Left ventricle myocardium inferior (tissue), 1 donor: ENCODE results near the gene METTL6. TPM values are rescaled to one million over a fixed set of nuclear protein-coding genes. Genes with fewer than 3 reads are reported as not detected.

Experiments used
- DNase-seq: peaks from one replicate; pipeline ENCODE4 v3.0.0-alpha.2; 2020
- H3K27ac ChIP-seq: fragments of 200-600 bp; replicated peaks from 2 replicates; pipeline ENCODE4 v1.8.0; 2021
- H3K27me3 ChIP-seq: fragments of 200-600 bp; 2 replicates; pipeline ENCODE4 v1.8.0; 2021; ENCODE audit warnings: low read depth
- H3K36me3 ChIP-seq: fragments of 200-600 bp; 2 replicates; pipeline ENCODE4 v1.8.0; 2021
- H3K4me1 ChIP-seq: fragments of 200-600 bp; 2 replicates; pipeline ENCODE4 v1.8.0; 2021
- H3K4me3 ChIP-seq: fragments of 200-600 bp; 2 replicates; pipeline ENCODE4 v1.8.0; 2021; ENCODE audit warnings: mild to moderate bottlenecking, moderate library complexity
- H3K9me3 ChIP-seq: fragments of 200-600 bp; replicated peaks from 2 replicates; pipeline ENCODE4 v1.8.0; 2021
- intact Hi-C: fragments of 100-400 bp; cut with micrococcal nuclease; formaldehyde crosslinking; loops from one replicate; pipeline ENCODE4 v1.11.0; 2022
- total RNA-seq: library from RNA; stranded (reverse); fragmentation: NEBNext Ultra II Directional; extraction: Animal tissue kit (Norgen Biotek cat#: 25700); gene quantifications from one replicate; pipeline ENCODE4 v1.2.1, GENCODE V29; 2021
- TF ChIP-seq, protein P1 (sequence below): fragments of 200-600 bp; IDR thresholded peaks from 2 replicates; pipeline ENCODE4 v1.8.0; 2021; ENCODE audit warnings: antibody characterized with exemption, mild to moderate bottlenecking, borderline replicate concordance
- donor health status: DM: no; HTN: yes; CAD: no; lungs with severe emphysema.

Gene METTL6
- total RNA-seq, 1 donor from 2014 or later = 11.3 TPM

DNA sequence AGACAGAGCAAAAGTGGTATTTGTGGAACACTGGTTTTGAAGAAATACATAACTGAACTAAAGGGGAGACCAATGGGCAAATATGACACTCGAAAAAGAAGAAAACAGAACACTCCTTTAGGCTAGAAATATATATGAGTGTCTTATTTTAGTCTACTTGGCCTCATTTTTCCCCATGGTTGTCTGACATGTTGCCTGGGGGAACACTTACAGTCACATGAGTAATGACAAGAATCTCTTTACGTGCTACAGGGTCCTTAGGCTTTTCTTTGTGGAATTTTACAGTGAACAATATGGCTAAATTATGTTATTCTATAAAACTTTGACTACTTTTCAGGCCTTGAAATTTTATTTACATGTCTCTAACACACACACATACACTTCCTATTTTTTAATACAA lies 17.6 kb downstream of the METTL6 start:
- no peak for DNase-seq
- Histone ChIP-seq H3K9me3 (no peaks in the 10 kb centered on the region), H3K27ac (no peak overlapping the region), H3K36me3 (peaks cover 49% of the 10 kb centered on the region), H3K4me3 (no peak overlapping the region), H3K27me3 (no peaks in the 10 kb centered on the region), H3K4me1 (no peaks in the 10 kb centered on the region)
- TF ChIP-seq, protein P1, sequence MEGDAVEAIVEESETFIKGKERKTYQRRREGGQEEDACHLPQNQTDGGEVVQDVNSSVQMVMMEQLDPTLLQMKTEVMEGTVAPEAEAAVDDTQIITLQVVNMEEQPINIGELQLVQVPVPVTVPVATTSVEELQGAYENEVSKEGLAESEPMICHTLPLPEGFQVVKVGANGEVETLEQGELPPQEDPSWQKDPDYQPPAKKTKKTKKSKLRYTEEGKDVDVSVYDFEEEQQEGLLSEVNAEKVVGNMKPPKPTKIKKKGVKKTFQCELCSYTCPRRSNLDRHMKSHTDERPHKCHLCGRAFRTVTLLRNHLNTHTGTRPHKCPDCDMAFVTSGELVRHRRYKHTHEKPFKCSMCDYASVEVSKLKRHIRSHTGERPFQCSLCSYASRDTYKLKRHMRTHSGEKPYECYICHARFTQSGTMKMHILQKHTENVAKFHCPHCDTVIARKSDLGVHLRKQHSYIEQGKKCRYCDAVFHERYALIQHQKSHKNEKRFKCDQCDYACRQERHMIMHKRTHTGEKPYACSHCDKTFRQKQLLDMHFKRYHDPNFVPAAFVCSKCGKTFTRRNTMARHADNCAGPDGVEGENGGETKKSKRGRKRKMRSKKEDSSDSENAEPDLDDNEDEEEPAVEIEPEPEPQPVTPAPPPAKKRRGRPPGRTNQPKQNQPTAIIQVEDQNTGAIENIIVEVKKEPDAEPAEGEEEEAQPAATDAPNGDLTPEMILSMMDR = no peak
- intact Hi-C loops = loop anchor here (10.0 kb wide), 1 partner anchor 205 kb away; the partner anchor contains the start of gene CAPN7

DNA sequence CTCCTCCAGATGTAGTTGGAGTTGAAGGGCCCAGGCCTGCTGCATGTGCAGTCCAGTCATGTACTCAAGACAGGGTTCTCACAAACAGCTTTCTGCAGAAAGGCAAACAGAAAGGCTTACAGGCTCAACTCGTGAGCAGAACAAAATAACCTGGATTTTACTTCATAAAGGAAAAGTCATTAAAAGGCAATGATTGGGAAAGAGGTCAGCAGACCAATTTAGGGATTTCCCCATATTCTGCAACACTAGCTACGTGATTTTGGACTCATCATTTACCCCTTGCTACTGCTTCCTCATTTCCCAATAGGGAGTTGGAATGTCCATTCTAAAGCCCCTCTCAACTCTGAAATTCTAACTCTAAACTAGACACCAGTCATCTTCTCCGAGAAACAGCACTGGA lies 18.1 kb downstream of the METTL6 start:
- Histone ChIP-seq H3K4me1 (no peaks in the 10 kb centered on the region), H3K9me3 (no peaks in the 10 kb centered on the region), H3K27ac (no peak overlapping the region), H3K36me3 (peaks cover 44% of the 10 kb centered on the region), H3K4me3 (no peak overlapping the region), H3K27me3 (no peaks in the 10 kb centered on the region)
- intact Hi-C loops = loop anchor here (10.0 kb wide), 1 partner anchor 204 kb away; the partner anchor contains the start of gene CAPN7
- DNase-seq = no peak
- TF ChIP-seq, protein P1 = no peak

DNA sequence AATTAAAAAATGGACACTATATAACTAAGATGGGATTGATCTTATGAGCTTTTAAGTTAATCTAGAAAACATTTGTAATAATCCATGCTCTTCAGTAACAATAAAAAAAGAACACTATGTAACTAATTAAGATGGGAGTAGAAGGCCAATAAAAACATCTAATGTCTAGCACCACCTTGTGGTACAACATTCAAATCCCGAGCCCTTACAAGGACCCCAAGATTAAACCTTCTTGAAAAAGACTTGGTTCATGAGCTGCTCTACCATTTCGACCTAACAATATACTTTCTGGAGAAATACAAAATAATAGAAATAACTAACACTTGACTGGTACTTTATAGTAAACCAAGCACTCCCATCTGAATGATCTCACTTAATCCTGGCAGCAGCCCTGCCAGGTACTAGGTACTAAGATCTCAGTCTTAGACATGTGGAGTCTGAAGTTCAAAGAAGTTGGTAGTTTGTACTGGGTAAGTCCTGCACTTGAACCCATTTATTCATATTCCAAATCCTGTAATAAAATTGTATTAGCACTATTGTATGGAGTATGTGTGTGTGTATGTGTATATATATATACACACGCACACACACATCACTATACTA lies 21.8 kb downstream of the METTL6 start:
- Histone ChIP-seq H3K4me1 (no peaks in the 10 kb centered on the region), H3K27ac (no peak overlapping the region), H3K4me3 (no peak overlapping the region), H3K27me3 (no peaks in the 10 kb centered on the region), H3K9me3 (no peaks in the 10 kb centered on the region), H3K36me3 (peaks cover 9% of the 10 kb centered on the region)
- no peak for DNase-seq
- TF ChIP-seq, protein P1 = peak; percentile 74
- intact Hi-C loops = loop anchor here (10.0 kb wide), 1 partner anchor 201 kb away; the partner anchor contains the start of gene CAPN7

DNA sequence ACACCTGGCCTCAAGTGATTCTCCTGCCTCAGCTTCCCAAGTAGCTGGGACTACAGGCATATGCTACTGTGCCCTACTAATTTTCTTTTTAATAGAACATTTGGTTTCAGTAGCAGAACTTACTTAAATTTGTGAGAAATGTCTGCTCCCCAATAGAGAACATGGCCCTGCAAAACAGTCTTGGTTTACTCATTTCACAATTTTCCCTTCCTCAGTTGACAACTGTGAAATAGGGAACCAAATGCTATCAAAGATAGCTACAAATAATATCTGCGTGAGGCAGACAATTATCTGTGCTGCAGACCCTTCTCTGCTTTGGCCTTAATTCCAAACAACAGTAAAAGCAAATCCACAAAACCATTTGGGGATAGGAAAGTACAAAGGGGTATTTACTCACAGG lies 22.6 kb downstream of the METTL6 start:
- DNase-seq = no peak
- TF ChIP-seq, protein P1 = no peak
- Histone ChIP-seq H3K36me3 (peaks cover under 1% of the 10 kb centered on the region), H3K27ac (no peak overlapping the region), H3K4me3 (no peak overlapping the region), H3K4me1 (no peaks in the 10 kb centered on the region), H3K27me3 (no peaks in the 10 kb centered on the region), H3K9me3 (no peaks in the 10 kb centered on the region)
- intact Hi-C loops = loop anchor here (10.0 kb wide), 1 partner anchor 200 kb away; the partner anchor contains the start of gene CAPN7

DNA sequence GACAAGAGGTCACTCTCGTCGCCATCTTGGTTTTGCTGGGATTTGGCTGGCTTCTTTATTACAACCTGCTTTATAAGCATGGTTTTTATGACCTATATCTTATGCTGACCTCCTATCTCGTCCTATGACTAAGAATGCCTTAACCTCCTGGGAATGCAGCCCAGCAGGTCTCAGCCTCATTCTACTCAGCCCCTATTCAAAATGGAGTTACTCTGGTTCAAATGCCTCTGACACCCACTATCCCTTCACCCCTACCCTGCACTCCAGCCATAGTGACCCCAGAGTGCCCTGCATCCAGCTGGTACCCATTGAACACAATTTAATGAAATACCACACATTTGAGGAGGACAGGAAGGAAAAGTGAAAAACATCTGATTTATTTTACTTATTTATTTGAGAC lies 23.4 kb downstream of the METTL6 start:
- Histone ChIP-seq H3K27ac (no peak overlapping the region), H3K9me3 (no peaks in the 10 kb centered on the region), H3K27me3 (no peaks in the 10 kb centered on the region), H3K36me3 (no peaks in the 10 kb centered on the region), H3K4me3 (no peak overlapping the region), H3K4me1 (no peaks in the 10 kb centered on the region)
- TF ChIP-seq, protein P1 = no peak
- intact Hi-C loops = loop anchor here (10.0 kb wide), 1 partner anchor 199 kb away; the partner anchor contains the start of gene CAPN7
- DNase-seq = no peak
